ENCODE measurements around the gene PCDHAC1. TPM values are rescaled to one million over a fixed set of nuclear protein-coding genes. Genes with fewer than 3 reads are reported as not detected.

PCDHAC1 gene
- total and polyA plus RNA-seq, 2 of the 4 experiments (the other 2 are of a cell fraction) = under 0.01 TPM; not detected in 1

DNA sequence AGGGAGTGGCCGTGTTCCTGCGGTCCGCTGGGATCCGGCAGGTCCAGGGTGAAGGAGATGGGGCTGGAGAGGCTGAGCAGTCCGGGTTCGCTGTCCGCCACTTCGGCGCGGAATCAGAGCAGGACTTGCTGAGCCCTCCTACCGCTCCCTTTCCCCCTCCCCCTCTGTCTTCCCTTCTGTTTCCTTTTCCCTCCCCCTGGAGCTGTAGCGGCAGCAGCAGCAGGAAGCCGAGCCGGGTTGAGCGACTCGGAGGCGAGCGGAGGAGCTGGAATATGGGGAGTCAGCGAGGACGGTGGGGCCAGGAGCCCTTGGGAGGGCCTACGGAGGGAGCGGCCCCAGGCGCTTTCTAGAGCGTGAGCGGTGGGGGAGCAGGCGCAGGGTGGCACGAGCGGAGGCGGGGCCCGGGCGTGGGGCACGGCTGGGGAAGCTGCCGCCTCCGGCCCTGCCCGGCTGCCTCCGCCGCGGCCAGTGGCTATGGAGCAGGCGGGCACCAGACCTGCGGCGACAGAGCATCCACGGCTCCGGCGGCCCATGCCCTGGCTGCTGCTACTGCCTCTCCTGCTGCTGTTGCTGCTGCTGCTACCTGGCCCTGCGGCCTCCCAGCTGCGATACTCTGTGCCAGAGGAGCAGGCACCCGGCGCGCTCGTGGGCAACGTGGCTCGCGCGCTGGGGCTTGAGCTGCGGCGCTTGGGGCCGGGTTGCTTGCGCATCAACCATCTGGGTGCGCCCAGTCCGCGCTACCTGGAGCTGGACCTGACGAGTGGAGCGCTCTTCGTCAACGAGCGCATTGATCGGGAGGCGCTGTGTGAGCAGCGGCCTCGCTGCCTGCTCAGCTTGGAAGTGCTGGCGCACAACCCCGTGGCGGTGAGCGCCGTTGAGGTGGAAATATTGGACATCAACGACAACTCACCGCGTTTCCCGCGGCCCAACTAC lies 40.5 kb downstream of the PCDHAC1 start, which contains the start of gene PCDHAC2:
Gene PCDHAC2 (plus strand): TSS at position 184 of the 933 bp plus-strand sequence. CDS start 291 bp downstream, at position 475.
- Histone ChIP-seq H3K23ac (ENCODE audit: low read depth, low read length) (no peak within 1 kb of the TSS), H4K20me1 (ENCODE audit: insufficient read depth, low read length) (no peaks in the 10 kb centered on the region), H3K27ac (ENCODE audit: insufficient read depth, low read length) (no peak within 1 kb of the TSS), H2BK15ac (ENCODE audit: low read depth, low read length) (no peak within 1 kb of the TSS), H3K18ac (ENCODE audit: low read depth, low read length) (no peak within 1 kb of the TSS), H4K8ac (ENCODE audit: low read depth in 2 of 2, low read length in 2 of 2) (no peak within 1 kb of the TSS), H2AFZ (replicated peaks; ENCODE audit: low read length, poor library complexity) (peak within 1 kb of the TSS; percentile 63), H3K9me3 (ENCODE audit: control insufficient read depth, insufficient read depth, low read length) (peaks cover 33% of the 10 kb centered on the region), H3K79me1 (ENCODE audit: low read depth in 1 of 2, low read length in 2 of 2) (no peaks in the 10 kb centered on the region), H2BK120ac (ENCODE audit: low read depth, low read length) (no peak within 1 kb of the TSS), H3K56ac (ENCODE audit: extremely low read depth, insufficient read depth, low read length) (no peak within 1 kb of the TSS), H3K36me3 (ENCODE audit: control insufficient read depth, insufficient read depth, low read length) (no peaks in the 10 kb centered on the region), H2BK5ac (ENCODE audit: low read depth, low read length, poor library complexity, severe bottlenecking) (no peak within 1 kb of the TSS), H3K4me1 (ENCODE audit: control insufficient read depth, insufficient read depth, low read length) (no peaks in the 10 kb centered on the region), H2AK5ac (ENCODE audit: low read depth, low read length) (no peak within 1 kb of the TSS), H4K5ac (ENCODE audit: low read depth, low read length) (no peak within 1 kb of the TSS), H3K9me1 (ENCODE audit: insufficient read depth, low read length) (no peaks in the 10 kb centered on the region), H2BK20ac (ENCODE audit: low read depth, low read length) (no peak within 1 kb of the TSS), H3K14ac (replicated peaks; ENCODE audit: low read depth, low read length) (no peak within 1 kb of the TSS), H3K4ac (ENCODE audit: low read depth, low read length) (no peak within 1 kb of the TSS), H3K9ac (ENCODE audit: low read depth, low read length) (no peak within 1 kb of the TSS), H3K27me3 (ENCODE audit: control insufficient read depth, insufficient read depth, low read length) (no peaks in the 10 kb centered on the region), H2AK9ac (replicated peaks; ENCODE audit: low read depth, low read length, poor library complexity) (no peak within 1 kb of the TSS), H4K91ac (ENCODE audit: insufficient read depth, low read depth, low read length) (no peak within 1 kb of the TSS), H3K4me2 (ENCODE audit: low read depth, low read length) (no peak within 1 kb of the TSS), H3K4me3 (ENCODE audit: insufficient read depth, low read depth, low read length) (0 out of 2 replicates have a peak within 1 kb of the TSS, but pooled peaks have one; percentile 7)
- no TSS peak for BruUV-seq (replicated peaks)
- no peak for DNase-seq
- ChIA-PET POLR2A (ENCODE audit: unreplicated experiment) (no interaction called here), CTCF (no interaction called here)
- dilution Hi-C loops (cut with HindIII; ENCODE audit: low sequenced_read_pairs, unreplicated experiment) = no loop called here
- in situ Hi-C loops (cut with MboI; ENCODE audit: low sequenced_read_pairs) = no loop called here
- no peak for ATAC-seq (ENCODE audit: low read depth)
- intact Hi-C loops (cut with micrococcal nuclease) = no loop called here
- 2% methylated on average over 57 of the region's 80 CpGs; no CpG with 5 or more reads in 1 of the 2 experiments for WGBS, 2 experiments (ENCODE audit: extremely low coverage in 2 of 2, insufficient read length in 1 of 2)
- no peak for TF ChIP-seq NFE2L2 (IDR thresholded peaks at IDR 0.05; ENCODE audit: low read depth, low read length)
- no peak for TF ChIP-seq RFX5 (IDR thresholded peaks at IDR 0.05; ENCODE audit: low read depth, low read length)
- TF ChIP-seq SMC3 (IDR thresholded peaks at IDR 0.05; ENCODE audit: low read depth, low read length) = no peak
- TF ChIP-seq, protein P1, sequence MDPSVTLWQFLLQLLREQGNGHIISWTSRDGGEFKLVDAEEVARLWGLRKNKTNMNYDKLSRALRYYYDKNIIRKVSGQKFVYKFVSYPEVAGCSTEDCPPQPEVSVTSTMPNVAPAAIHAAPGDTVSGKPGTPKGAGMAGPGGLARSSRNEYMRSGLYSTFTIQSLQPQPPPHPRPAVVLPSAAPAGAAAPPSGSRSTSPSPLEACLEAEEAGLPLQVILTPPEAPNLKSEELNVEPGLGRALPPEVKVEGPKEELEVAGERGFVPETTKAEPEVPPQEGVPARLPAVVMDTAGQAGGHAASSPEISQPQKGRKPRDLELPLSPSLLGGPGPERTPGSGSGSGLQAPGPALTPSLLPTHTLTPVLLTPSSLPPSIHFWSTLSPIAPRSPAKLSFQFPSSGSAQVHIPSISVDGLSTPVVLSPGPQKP (IDR thresholded peaks at IDR 0.05; ENCODE audit: borderline replicate concordance, low read depth, low read length) = no peak
- TF ChIP-seq MXI1 (IDR thresholded peaks at IDR 0.05; ENCODE audit: borderline replicate concordance, low read depth, low read length) = no peak
- no peak for TF ChIP-seq RAD21 (IDR thresholded peaks at IDR 0.05; ENCODE audit: low read length)
- TF ChIP-seq POLR2A (IDR thresholded peaks at IDR 0.05; ENCODE audit: low read depth, low read length) = no peak
- TF ChIP-seq, protein P2, sequence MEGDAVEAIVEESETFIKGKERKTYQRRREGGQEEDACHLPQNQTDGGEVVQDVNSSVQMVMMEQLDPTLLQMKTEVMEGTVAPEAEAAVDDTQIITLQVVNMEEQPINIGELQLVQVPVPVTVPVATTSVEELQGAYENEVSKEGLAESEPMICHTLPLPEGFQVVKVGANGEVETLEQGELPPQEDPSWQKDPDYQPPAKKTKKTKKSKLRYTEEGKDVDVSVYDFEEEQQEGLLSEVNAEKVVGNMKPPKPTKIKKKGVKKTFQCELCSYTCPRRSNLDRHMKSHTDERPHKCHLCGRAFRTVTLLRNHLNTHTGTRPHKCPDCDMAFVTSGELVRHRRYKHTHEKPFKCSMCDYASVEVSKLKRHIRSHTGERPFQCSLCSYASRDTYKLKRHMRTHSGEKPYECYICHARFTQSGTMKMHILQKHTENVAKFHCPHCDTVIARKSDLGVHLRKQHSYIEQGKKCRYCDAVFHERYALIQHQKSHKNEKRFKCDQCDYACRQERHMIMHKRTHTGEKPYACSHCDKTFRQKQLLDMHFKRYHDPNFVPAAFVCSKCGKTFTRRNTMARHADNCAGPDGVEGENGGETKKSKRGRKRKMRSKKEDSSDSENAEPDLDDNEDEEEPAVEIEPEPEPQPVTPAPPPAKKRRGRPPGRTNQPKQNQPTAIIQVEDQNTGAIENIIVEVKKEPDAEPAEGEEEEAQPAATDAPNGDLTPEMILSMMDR (conservative IDR thresholded peaks at IDR 0.05; ENCODE audit: low read depth, low read length) = no peak
- no peak for TF ChIP-seq MAFK (IDR thresholded peaks at IDR 0.05; ENCODE audit: low read depth, low read length)
- no peak for TF ChIP-seq MAZ (IDR thresholded peaks at IDR 0.05; ENCODE audit: borderline replicate concordance, low read depth, low read length)
- no peak for TF ChIP-seq CEBPB (IDR thresholded peaks at IDR 0.05; ENCODE audit: low read depth, low read length)
- TF ChIP-seq FOS (IDR thresholded peaks at IDR 0.05; ENCODE audit: low read depth, low read length) = no peak
- no peak for TF ChIP-seq BHLHE40 (IDR thresholded peaks at IDR 0.05; ENCODE audit: low read depth, low read length)
- TF ChIP-seq, protein P3, sequence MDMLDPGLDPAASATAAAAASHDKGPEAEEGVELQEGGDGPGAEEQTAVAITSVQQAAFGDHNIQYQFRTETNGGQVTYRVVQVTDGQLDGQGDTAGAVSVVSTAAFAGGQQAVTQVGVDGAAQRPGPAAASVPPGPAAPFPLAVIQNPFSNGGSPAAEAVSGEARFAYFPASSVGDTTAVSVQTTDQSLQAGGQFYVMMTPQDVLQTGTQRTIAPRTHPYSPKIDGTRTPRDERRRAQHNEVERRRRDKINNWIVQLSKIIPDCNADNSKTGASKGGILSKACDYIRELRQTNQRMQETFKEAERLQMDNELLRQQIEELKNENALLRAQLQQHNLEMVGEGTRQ (IDR thresholded peaks at IDR 0.05; ENCODE audit: low read depth, low read length) = no peak
- no peak for TF ChIP-seq CHD1 (IDR thresholded peaks at IDR 0.05; ENCODE audit: low read depth, low read length)

All from IMR-90 (cell line).